Measurements from ENCODE around the gene YJU2.

The YJU2 gene

GRCh38 chr19:4288091-4288777, 41.4 kb downstream of the YJU2 start:
- in situ Hi-C loops (cut with MboI; ENCODE audit: low pct_unique_long_range_greater_than_20kb, low sequenced_read_pairs, unreplicated experiment), result no loop called here
- no peak for DNase-seq (ENCODE audit: low spot score)
- no peak for TF ChIP-seq CTCF (IDR thresholded peaks at IDR 0.05; ENCODE audit: extremely low read depth, insufficient read depth, missing control alignments)

DNA sequence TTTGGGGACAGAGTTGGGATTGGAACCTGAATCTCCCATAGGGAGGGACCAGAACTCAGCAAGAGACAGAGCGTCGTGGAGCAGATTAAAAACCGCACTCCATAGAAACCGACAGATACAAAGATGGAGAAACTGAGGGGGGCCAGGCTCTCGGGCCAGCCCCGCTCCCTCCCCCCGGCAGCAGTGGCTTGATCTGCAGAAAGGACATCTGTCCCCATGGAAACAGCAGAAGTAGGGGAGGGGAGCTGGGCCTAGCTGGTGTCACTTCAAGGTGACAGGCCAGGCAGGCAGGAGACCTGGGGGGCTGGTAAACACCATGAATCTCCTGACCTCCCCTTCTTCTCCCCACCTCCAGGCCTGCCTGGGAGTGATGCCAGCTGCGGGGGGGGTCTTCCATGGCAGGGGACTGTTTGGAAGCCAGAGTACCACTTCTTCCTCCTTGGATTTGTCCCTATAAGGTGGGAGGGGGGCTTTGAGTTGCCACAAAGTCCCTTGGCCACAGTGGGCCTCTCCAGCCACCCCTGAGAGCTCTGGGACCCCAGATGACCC, 44.4 kb downstream of the YJU2 start:
- in situ Hi-C loops (cut with MboI; ENCODE audit: low pct_unique_long_range_greater_than_20kb, low sequenced_read_pairs, unreplicated experiment), result no loop called here
- DNase-seq (ENCODE audit: low spot score), result no peak
- TF ChIP-seq CTCF (IDR thresholded peaks at IDR 0.05; ENCODE audit: extremely low read depth, insufficient read depth, missing control alignments), result no peak

DNA sequence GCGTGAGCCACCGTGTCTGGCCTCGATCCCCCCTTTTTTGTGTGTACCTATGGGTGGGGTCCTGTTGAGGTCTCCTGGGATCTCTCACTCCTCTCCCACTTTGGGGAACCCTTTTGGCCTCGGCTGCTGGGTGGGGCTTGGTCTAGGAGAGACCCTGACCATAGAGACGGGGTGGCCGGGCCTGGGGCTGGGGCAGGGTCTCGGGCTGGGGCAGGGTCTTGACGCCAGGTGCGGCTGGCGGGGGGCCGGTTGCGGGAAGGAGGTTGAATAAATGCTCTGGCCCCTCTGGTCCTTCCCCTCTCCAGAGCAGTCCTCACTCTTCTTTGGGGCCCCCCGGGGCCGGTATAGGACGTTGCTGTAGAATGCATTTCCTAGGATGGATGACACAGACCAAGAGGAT, 45.6 kb downstream of the YJU2 start:
- in situ Hi-C loops (cut with MboI; ENCODE audit: low pct_unique_long_range_greater_than_20kb, low sequenced_read_pairs, unreplicated experiment), result no loop called here
- TF ChIP-seq CTCF (IDR thresholded peaks at IDR 0.05; ENCODE audit: extremely low read depth, insufficient read depth, missing control alignments), result no peak
- no peak for DNase-seq (ENCODE audit: low spot score)

GRCh38 chr19:4294389-4294788, 47.5 kb downstream of the YJU2 start:
- in situ Hi-C loops (cut with MboI; ENCODE audit: low pct_unique_long_range_greater_than_20kb, low sequenced_read_pairs, unreplicated experiment), result no loop called here
- no peak for TF ChIP-seq CTCF (IDR thresholded peaks at IDR 0.05; ENCODE audit: extremely low read depth, insufficient read depth, missing control alignments)
- no peak for DNase-seq (ENCODE audit: low spot score)

- DNase-seq (ENCODE audit: low spot score), result no peak
- TF ChIP-seq CTCF (IDR thresholded peaks at IDR 0.05; ENCODE audit: extremely low read depth, insufficient read depth, missing control alignments), result no peak
- in situ Hi-C loops (cut with MboI; ENCODE audit: low pct_unique_long_range_greater_than_20kb, low sequenced_read_pairs, unreplicated experiment), result no loop called here
These were observed 49.3 kb downstream of the YJU2 start for GRCh38 chr19:4295972-4296771.

DNA sequence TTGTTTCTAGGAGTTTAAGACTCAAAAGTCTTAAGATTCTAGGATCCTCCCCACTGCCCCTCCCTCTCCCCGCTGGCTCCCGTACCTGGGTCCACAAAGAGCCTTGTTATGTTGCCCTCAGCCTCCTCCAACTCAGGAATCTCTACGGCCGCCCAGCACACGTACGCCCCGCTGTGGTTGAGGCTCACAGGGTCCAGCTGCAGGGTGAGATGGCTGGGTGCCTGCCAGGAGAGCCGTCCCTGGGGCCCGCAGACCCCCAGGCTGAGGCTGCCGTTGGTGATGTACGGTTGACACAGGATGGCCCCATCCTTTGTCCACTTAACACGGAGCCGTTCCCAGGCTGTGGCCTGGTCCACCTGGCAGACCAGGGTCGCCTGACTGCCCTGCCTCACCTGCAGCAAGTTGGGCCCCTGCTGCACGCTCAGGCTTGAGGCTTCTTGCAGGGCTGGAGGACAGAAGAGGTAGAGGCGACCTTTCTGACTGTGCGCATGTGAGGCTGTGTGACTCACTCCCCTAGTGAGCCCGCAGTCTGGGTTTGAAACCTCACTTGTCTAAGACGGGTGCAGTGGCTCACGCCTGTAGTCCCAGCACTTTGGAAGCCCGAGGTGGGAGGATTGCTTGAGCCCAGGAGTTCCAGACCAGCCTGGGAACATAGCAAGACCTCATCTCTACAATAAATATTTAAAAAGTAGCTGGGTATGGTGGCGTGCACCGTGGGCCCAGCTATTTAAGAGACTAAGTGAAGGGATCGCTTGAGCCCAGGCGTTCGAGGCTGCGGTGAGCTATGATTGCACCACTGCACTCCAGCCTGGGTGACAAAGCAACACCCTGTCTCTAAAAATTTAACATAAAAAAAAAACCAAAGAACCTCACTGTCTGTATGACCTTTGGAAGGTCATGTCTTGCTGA, 51.3 kb downstream of the YJU2 start:
- in situ Hi-C loops (cut with MboI; ENCODE audit: low pct_unique_long_range_greater_than_20kb, low sequenced_read_pairs, unreplicated experiment), result no loop called here
- TF ChIP-seq CTCF (IDR thresholded peaks at IDR 0.05; ENCODE audit: extremely low read depth, insufficient read depth, missing control alignments), result no peak
- no peak for DNase-seq (ENCODE audit: low spot score)
